Measurements from ENCODE around the gene ZSWIM1.

ZSWIM1 gene

DNA sequence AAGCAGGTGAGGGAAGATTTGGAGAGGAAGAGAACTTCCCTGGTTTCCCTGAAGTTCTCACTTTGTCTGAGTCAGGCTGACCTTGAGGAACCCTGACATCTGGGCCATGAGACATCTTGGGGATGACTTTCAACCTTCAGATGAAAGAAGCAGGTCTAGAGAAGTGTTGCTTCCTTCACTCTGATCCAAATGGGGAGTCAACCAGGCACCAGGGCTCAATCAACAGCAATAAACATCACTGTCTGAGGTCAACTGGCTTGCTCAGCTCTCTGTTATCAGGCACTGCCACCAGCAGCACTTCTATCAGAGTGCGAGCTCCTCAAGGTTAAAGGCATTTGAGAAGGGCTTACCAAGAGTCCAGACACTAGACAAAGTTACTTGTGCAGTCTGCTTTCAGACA, 30.1 kb upstream of the ZSWIM1 start:
- Histone ChIP-seq H3K79me2 (ENCODE audit: insufficient read depth, low read depth) (peaks cover 12% of the 10 kb centered on the region), H2AFZ (ENCODE audit: low read depth) (no peak overlapping the region), H3K36me3 (ENCODE audit: insufficient read depth) (no peaks in the 10 kb centered on the region), H3K9ac (no peak overlapping the region), H3K27ac (no peak overlapping the region), H3K4me1 (ENCODE audit: low read depth, poor library complexity, severe bottlenecking) (peaks cover 6% of the 10 kb centered on the region), H3K27me3 (ENCODE audit: insufficient read depth, low read depth) (no peaks in the 10 kb centered on the region), H3K4me2 (no peak overlapping the region), H3K4me3 (IDR thresholded peaks at IDR 0.05; ENCODE audit: insufficient read depth, low read depth, low read length) (no peak overlapping the region), H4K20me1 (ENCODE audit: insufficient read depth) (no peaks in the 10 kb centered on the region)
- TF ChIP-seq, protein P1, sequence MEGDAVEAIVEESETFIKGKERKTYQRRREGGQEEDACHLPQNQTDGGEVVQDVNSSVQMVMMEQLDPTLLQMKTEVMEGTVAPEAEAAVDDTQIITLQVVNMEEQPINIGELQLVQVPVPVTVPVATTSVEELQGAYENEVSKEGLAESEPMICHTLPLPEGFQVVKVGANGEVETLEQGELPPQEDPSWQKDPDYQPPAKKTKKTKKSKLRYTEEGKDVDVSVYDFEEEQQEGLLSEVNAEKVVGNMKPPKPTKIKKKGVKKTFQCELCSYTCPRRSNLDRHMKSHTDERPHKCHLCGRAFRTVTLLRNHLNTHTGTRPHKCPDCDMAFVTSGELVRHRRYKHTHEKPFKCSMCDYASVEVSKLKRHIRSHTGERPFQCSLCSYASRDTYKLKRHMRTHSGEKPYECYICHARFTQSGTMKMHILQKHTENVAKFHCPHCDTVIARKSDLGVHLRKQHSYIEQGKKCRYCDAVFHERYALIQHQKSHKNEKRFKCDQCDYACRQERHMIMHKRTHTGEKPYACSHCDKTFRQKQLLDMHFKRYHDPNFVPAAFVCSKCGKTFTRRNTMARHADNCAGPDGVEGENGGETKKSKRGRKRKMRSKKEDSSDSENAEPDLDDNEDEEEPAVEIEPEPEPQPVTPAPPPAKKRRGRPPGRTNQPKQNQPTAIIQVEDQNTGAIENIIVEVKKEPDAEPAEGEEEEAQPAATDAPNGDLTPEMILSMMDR (conservative IDR thresholded peaks at IDR 0.05; ENCODE audit: low read depth, low read length) = no peak

DNA sequence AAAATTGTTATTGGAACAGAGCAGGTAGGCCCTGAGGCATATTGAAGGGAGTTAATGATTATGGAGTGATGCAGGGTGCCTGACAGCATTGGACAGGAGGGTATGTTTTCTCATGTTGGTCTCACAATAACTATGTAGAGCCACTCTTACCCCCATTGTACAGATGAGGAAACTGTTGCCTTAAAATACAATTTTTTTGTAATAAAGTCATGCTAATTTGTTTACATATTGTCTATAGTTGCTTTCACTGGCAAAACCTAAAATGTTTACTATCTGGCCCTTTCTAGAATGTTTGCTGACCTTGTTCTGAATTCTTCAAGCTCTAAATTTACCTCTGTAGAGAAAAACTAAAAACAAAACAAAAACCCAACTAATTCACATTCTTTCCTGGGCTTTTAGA, 29.5 kb upstream of the ZSWIM1 start:
- Histone ChIP-seq H2AFZ (ENCODE audit: low read depth) (no peak overlapping the region), H3K27ac (no peak overlapping the region), H3K79me2 (ENCODE audit: insufficient read depth, low read depth) (peaks cover 18% of the 10 kb centered on the region), H3K4me2 (no peak overlapping the region), H3K4me1 (ENCODE audit: low read depth, poor library complexity, severe bottlenecking) (peaks cover 12% of the 10 kb centered on the region), H3K4me3 (IDR thresholded peaks at IDR 0.05; ENCODE audit: insufficient read depth, low read depth, low read length) (no peak overlapping the region), H4K20me1 (ENCODE audit: insufficient read depth) (no peaks in the 10 kb centered on the region), H3K36me3 (ENCODE audit: insufficient read depth) (no peaks in the 10 kb centered on the region), H3K9ac (no peak overlapping the region), H3K27me3 (ENCODE audit: insufficient read depth, low read depth) (no peaks in the 10 kb centered on the region)
- TF ChIP-seq, protein P1 (conservative IDR thresholded peaks at IDR 0.05; ENCODE audit: low read depth, low read length) = no peak

DNA sequence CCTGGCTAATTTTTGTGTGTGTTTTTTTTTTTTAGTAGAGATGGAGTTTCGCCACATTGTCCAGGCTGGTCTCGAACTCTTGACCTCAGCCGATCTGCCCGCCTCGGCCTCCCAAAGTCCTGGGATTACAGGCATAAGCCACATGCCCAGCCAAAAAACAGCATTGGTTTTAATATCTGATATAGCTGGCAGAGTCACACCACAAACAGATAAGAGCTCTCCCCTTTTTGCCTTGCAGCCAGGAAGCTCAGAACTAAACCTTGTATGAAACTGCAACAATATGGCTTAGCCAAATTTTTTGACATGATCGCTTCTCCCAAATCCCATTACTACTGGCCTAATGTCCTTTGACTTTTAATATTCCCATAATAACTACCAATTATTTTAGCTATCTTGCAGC, 28.7 kb upstream of the ZSWIM1 start:
- peaks cover 24% of the 10 kb centered on the region for H3K79me2 ChIP-seq (ENCODE audit: insufficient read depth, low read depth)
- H3K36me3 ChIP-seq (ENCODE audit: insufficient read depth) = no peaks in the 10 kb centered on the region
- no peak overlapping the region for H3K4me2 ChIP-seq
- no peak overlapping the region for H3K27ac ChIP-seq
- no peaks in the 10 kb centered on the region for H4K20me1 ChIP-seq (ENCODE audit: insufficient read depth)
- no peak overlapping the region for H2AFZ ChIP-seq (ENCODE audit: low read depth)
- no peak overlapping the region for H3K4me3 ChIP-seq (IDR thresholded peaks at IDR 0.05; ENCODE audit: insufficient read depth, low read depth, low read length)
- H3K9ac ChIP-seq = no peak overlapping the region
- TF ChIP-seq, protein P1 (conservative IDR thresholded peaks at IDR 0.05; ENCODE audit: low read depth, low read length) = no peak
- no peaks in the 10 kb centered on the region for H3K27me3 ChIP-seq (ENCODE audit: insufficient read depth, low read depth)
- H3K4me1 ChIP-seq (ENCODE audit: low read depth, poor library complexity, severe bottlenecking) = peaks cover 14% of the 10 kb centered on the region

DNA sequence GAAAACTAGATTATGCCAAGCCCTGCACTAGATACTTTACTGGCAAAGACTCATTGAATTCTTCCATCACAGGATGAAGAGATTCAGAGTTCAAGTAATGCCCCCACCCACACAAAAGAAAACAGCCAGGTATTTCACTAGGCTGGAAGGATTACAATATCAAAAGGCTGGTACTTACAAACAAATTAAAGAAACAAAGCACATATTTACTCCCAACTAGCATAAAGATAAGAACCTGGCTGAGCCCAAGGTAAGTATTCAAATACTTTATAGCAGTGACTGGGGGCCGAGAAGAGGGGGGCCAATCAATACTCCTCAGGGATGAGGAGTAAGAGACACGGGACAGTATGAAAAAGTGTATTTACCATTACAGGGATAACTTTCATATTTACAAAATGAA, 27.5 kb upstream of the ZSWIM1 start:
- Histone ChIP-seq H3K27ac (no peak overlapping the region), H3K4me3 (IDR thresholded peaks at IDR 0.05; ENCODE audit: insufficient read depth, low read depth, low read length) (no peak overlapping the region)

More for the DNA sequence above, 27.5 kb upstream of the ZSWIM1 start:
- H3K79me2 ChIP-seq (ENCODE audit: insufficient read depth, low read depth) = peaks cover 24% of the 10 kb centered on the region
- H3K9ac ChIP-seq = no peak overlapping the region
- H3K36me3 ChIP-seq (ENCODE audit: insufficient read depth) = no peaks in the 10 kb centered on the region
- H2AFZ ChIP-seq (ENCODE audit: low read depth) = no peak overlapping the region
- no peaks in the 10 kb centered on the region for H4K20me1 ChIP-seq (ENCODE audit: insufficient read depth)
- no peak overlapping the region for H3K4me2 ChIP-seq
- peaks cover 20% of the 10 kb centered on the region for H3K4me1 ChIP-seq (ENCODE audit: low read depth, poor library complexity, severe bottlenecking)
- TF ChIP-seq, protein P1 (conservative IDR thresholded peaks at IDR 0.05; ENCODE audit: low read depth, low read length) = no peak
- no peaks in the 10 kb centered on the region for H3K27me3 ChIP-seq (ENCODE audit: insufficient read depth, low read depth)
